ENCODE measurements around the gene LCE6A.

- TF ChIP-seq CTCF (IDR thresholded peaks at IDR 0.05; ENCODE audit: low read depth, low read length, missing input control) (no peak), RAD21 (IDR thresholded peaks at IDR 0.05) (no peak), YY1 (IDR thresholded peaks at IDR 0.05) (no peak), TAF1 (conservative IDR thresholded peaks at IDR 0.05) (no peak), FOXA1 (IDR thresholded peaks at IDR 0.05) (no peak), JUND (IDR thresholded peaks at IDR 0.05) (no peak), ZBTB33 (IDR thresholded peaks at IDR 0.05) (no peak), REST (IDR thresholded peaks at IDR 0.05) (no peak), HNF4A (conservative IDR thresholded peaks at IDR 0.05) (no peak), GABPA (IDR thresholded peaks at IDR 0.05 in 1 of 2, conservative IDR thresholded peaks at IDR 0.05 in 1 of 2) (no peak), ATF3 (IDR thresholded peaks at IDR 0.05) (no peak), MAX (IDR thresholded peaks at IDR 0.05) (no peak)
Measured at GRCh38 chr1:152878042-152878441, 35.4 kb downstream of the LCE6A start, which contains the start of gene SMCP.

Measured in liver (tissue), 3 donors.